GM19455 (cell line): ENCODE data around the gene AK3.
"Not testable (repeated sequence)": the region's sequence is repeated elsewhere in the genome, so short reads cannot be mapped to it uniquely, and the experiment has no call there.

Experiments used
- ATAC-seq: cut with Tn5 transposase; IDR thresholded peaks from one replicate; pipeline ENCODE4 v1.9.1; 2021; ENCODE audit not compliant: unreplicated experiment

AK3 gene

GRCh38 chr9:4740638-4741364 is at the start of gene AK3:
AK3 (minus strand) TSS chr9:4741202; CDS start chr9:4741087, 115 bp downstream.
- ATAC-seq = peak; percentile 93

GRCh38 chr9:4788703-4789102 is 47.7 kb upstream of the AK3 start:
- ATAC-seq = no peak

- ATAC-seq = no peak
Observed at GRCh38 chr9:4787876-4788275, 46.9 kb upstream of the AK3 start.

GRCh38 chr9:4786599-4786998 is 45.6 kb upstream of the AK3 start:
- no peak for ATAC-seq

- ATAC-seq = no peak
Observed at GRCh38 chr9:4784403-4784802, 43.4 kb upstream of the AK3 start.

GRCh38 chr9:4783191-4783590 is 42.2 kb upstream of the AK3 start:
- ATAC-seq = not testable (repeated sequence)

GRCh38 chr9:4781408-4781807 is 40.4 kb upstream of the AK3 start:
- no peak for ATAC-seq

- no peak for ATAC-seq
Observed at GRCh38 chr9:4780651-4781050, 39.6 kb upstream of the AK3 start.

- ATAC-seq = not testable (repeated sequence)
Observed at GRCh38 chr9:4774958-4775357, 34.0 kb upstream of the AK3 start.

- no peak for ATAC-seq
Observed at GRCh38 chr9:4774209-4774608, 33.2 kb upstream of the AK3 start.

GRCh38 chr9:4771788-4772187 is 30.8 kb upstream of the AK3 start:
- ATAC-seq = no peak

- ATAC-seq = no peak
Observed at GRCh38 chr9:4769321-4770080, 28.5 kb upstream of the AK3 start.

GRCh38 chr9:4768681-4769080 is 27.7 kb upstream of the AK3 start:
- ATAC-seq = no peak

- no peak for ATAC-seq
Observed at GRCh38 chr9:4764033-4764432, 23.0 kb upstream of the AK3 start.

- ATAC-seq = peak; percentile 12
Observed at GRCh38 chr9:4762886-4763541, 22.0 kb upstream of the AK3 start.

GRCh38 chr9:4762108-4762885 is 21.3 kb upstream of the AK3 start:
- peak; percentile 67 for ATAC-seq

- no peak for ATAC-seq
Observed at GRCh38 chr9:4760122-4760521, 19.1 kb upstream of the AK3 start.

GRCh38 chr9:4756420-4756819 is 15.4 kb upstream of the AK3 start:
- no peak for ATAC-seq

- no peak for ATAC-seq
Observed at GRCh38 chr9:4755026-4755609, 14.1 kb upstream of the AK3 start.

- not testable (repeated sequence) for ATAC-seq
Observed at GRCh38 chr9:4754530-4754929, 13.5 kb upstream of the AK3 start.
